SKM-1 treated with dmso at 0.1 percent for 144 hours (cell line): ENCODE measurements around the gene OR51V1.
"Not testable (repeated sequence)": the region's sequence is repeated elsewhere in the genome, so short reads cannot be mapped to it uniquely, and the experiment has no call there.

Experiments
- DNase-seq: peaks from one replicate; lab custom pipeline; 2025; ENCODE audit not compliant: unreplicated experiment; lab: John Stamatoyannopoulos, UW

OR51V1 gene

GRCh38 chr11:5171856-5172255 is 28.6 kb downstream of the OR51V1 start:
- DNase-seq, result no peak

DNA sequence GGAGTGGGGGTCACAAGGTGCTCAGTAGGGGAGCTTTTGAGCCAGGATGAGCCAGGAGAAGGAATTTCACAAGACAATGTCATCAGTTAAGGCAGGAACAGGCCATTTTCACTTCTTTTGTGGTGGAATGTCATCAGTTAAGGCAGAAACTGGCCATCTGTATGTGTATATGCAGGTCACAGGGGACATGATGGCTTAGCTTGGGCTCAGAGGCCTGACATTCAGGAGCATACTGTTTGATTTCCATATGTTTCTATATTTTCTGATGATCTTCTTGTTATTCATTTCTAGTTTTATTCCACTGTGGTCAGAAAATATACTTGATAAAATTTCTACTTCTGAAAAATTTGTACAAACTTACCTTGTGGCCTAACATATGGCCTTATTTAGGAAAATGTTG is 34.6 kb downstream of the OR51V1 start:
- DNase-seq, result not testable (repeated sequence)

DNA sequence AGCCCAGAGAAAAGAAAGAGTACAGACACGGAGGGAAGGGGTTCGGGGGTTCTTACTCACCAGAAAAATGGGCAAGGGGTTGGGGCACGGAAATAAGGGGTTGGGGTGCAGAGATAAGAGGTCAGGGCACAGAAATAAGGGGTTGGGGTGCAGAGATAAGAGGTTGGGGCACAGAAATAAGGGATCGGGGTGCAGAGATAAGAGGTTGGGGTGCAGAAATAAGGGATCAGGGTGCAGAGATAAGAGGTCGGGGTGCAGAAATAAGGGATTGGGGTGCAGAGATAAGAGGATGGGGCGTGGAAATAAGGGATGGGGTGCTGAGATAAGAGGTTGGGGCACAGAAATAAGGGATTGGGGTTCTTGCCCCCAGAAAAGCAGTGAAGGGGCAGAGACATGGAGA is 35.7 kb downstream of the OR51V1 start:
- DNase-seq, result not testable (repeated sequence)

DNA sequence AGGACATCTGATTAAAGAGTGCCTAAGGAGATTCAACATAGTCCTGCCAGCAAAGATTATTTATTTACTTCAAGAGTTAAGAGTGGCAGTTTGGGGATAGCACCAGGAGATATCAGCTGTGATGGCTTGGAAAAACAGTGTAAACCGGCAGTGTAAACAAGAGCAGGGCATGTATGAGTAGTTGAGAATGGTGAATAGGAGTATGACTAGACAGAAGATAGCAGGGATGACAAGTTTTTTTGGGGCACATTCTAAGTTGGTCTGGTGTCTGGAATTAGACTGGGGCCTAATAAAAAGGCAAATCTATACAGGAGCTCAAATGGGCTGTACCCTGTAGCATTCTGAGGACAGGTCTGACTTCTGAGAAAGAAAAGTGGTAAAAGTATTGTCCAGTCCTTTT is 39.4 kb downstream of the OR51V1 start:
- DNase-seq, result not testable (repeated sequence)

DNA sequence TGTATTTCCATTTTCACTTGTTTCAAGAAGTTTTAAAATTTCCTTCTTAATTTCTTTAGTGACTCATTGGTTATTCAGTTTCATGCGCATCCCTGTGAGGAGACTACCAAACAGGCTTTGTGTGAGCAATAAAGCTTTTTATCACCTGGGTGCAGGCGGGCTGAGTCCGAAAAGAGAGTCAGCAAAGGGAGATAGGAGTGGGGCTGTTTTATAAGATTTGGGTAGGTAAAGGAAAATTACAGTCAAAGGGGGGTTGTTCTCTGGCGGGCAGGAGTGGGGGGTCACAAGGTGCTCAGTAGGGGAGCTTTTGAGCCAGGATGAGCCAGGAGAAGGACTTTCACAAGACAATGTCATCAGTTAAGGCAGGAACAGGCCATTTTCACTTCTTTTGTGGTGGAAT is 40.3 kb downstream of the OR51V1 start:
- not testable (repeated sequence) for DNase-seq

- no peak for DNase-seq
Measured at GRCh38 chr11:5159806-5160205, 40.7 kb downstream of the OR51V1 start.

GRCh38 chr11:5154657-5155056 is 45.8 kb downstream of the OR51V1 start, which contains the start of gene OR52A1:
Gene OR52A1 (minus strand): TSS chr11:5154757. CDS start chr11:5152369, 2,388 bp downstream.
- DNase-seq, result no peak

- peak; percentile 12 for DNase-seq
Measured at GRCh38 chr11:5153574-5154431, 46.7 kb downstream of the OR51V1 start.

GRCh38 chr11:5151713-5152153 is 48.7 kb downstream of the OR51V1 start:
- no peak for DNase-seq
